A204.1 (cell line): ENCODE results near the gene CACNA1C.
A peak's percentile ranks its signal among the peaks of the same experiment; 100 is the strongest.

Experiments
- FAIRE-seq: peaks from 2 replicates; lab custom pipeline; 2012; peaks lifted over from hg19 to GRCh38; lab: Jason Lieb, UNC

Gene CACNA1C

GRCh38 chr12:2052826-2053678 lies at the start of gene CACNA1C:
Gene CACNA1C (plus strand): TSS chr12:2052987. CDS start chr12:2053563, 576 bp downstream.
- FAIRE-seq, result no peak

GRCh38 chr12:2003676-2004112 lies 49.1 kb upstream of the CACNA1C start:
- no peak for FAIRE-seq

GRCh38 chr12:2004113-2004929 lies 48.5 kb upstream of the CACNA1C start, which contains the start of gene DCP1B:
Gene DCP1B (minus strand): TSS chr12:2004457. CDS start chr12:2004431, 26 bp downstream.
- peak; percentile 76 for FAIRE-seq

- no peak for FAIRE-seq
These were observed 44.1 kb upstream of the CACNA1C start for GRCh38 chr12:2008677-2009076.

- no peak for FAIRE-seq
These were observed 43.2 kb upstream of the CACNA1C start for GRCh38 chr12:2009623-2010022.

- FAIRE-seq, result no peak
These were observed 40.9 kb upstream of the CACNA1C start for GRCh38 chr12:2011643-2012607.

GRCh38 chr12:2013086-2013485 lies 39.7 kb upstream of the CACNA1C start:
- FAIRE-seq, result no peak

- FAIRE-seq, result no peak
These were observed 39.1 kb upstream of the CACNA1C start for GRCh38 chr12:2013527-2014223.

GRCh38 chr12:2014231-2014630 lies 38.6 kb upstream of the CACNA1C start:
- FAIRE-seq, result no peak

GRCh38 chr12:2016862-2017545 lies 35.8 kb upstream of the CACNA1C start:
- FAIRE-seq, result no peak

GRCh38 chr12:2017546-2018337 lies 35.0 kb upstream of the CACNA1C start:
- FAIRE-seq, result no peak

GRCh38 chr12:2018391-2018790 lies 34.4 kb upstream of the CACNA1C start:
- no peak for FAIRE-seq

- no peak for FAIRE-seq
These were observed 33.7 kb upstream of the CACNA1C start for GRCh38 chr12:2019126-2019525.

GRCh38 chr12:2020511-2020910 lies 32.3 kb upstream of the CACNA1C start:
- no peak for FAIRE-seq

- no peak for FAIRE-seq
These were observed 29.4 kb upstream of the CACNA1C start for GRCh38 chr12:2023365-2023764.

- no peak for FAIRE-seq
These were observed 25.4 kb upstream of the CACNA1C start for GRCh38 chr12:2027351-2027750.

GRCh38 chr12:2029851-2030250 lies 22.9 kb upstream of the CACNA1C start:
- no peak for FAIRE-seq

- no peak for FAIRE-seq
These were observed 20.3 kb upstream of the CACNA1C start for GRCh38 chr12:2032506-2032905.

- no peak for FAIRE-seq
These were observed 18.0 kb upstream of the CACNA1C start for GRCh38 chr12:2034633-2035430.
